KMS-11 (cell line): ENCODE measurements around the gene BTD.

Experiments used
- H2AFZ ChIP-seq: fragments of 200-600 bp; sonication (generic); 2 replicates; pipeline ENCODE4 v1.6.1; 2016; ENCODE audit warnings: antibody characterized with exemption, mixed run types, low read depth
- H3K27ac ChIP-seq: fragments of 200-600 bp; sonication (generic); 2 replicates; pipeline ENCODE4 v1.6.1; 2016; ENCODE audit warnings: mild to moderate bottlenecking, mixed run types
- H3K27me3 ChIP-seq: fragments of 200-600 bp; sonication (generic); 2 replicates; pipeline ENCODE4 v1.6.1; 2017; ENCODE audit warnings: mild to moderate bottlenecking, low read depth, mixed run types, moderate library complexity; ENCODE audit not compliant: insufficient read depth
- H3K36me3 ChIP-seq: fragments of 200-600 bp; sonication (generic); 2 replicates; pipeline ENCODE4 v1.6.1; 2017; ENCODE audit warnings: mild to moderate bottlenecking, mixed run types; ENCODE audit not compliant: insufficient read depth
- H3K4me1 ChIP-seq: fragments of 200-600 bp; sonication (generic); 2 replicates; pipeline ENCODE4 v1.6.1; 2016; ENCODE audit warnings: mild to moderate bottlenecking, low read depth, mixed run types; ENCODE audit not compliant: poor library complexity, severe bottlenecking
- H3K4me2 ChIP-seq: fragments of 200-600 bp; sonication (generic); 2 replicates; pipeline ENCODE4 v1.7.0; 2016; ENCODE audit warnings: mild to moderate bottlenecking, mixed run types
- H3K4me3 ChIP-seq: fragments of 200-600 bp; sonication (generic); IDR thresholded peaks from 2 replicates; pipeline ENCODE4 v1.6.1; 2017; ENCODE audit warnings: low read depth, low read length, mixed read lengths; ENCODE audit not compliant: insufficient read depth
- H3K79me2 ChIP-seq: fragments of 200-600 bp; sonication (generic); 2 replicates; pipeline ENCODE4 v1.6.1; 2016; ENCODE audit warnings: low read depth, mixed run types; ENCODE audit not compliant: insufficient read depth
- H3K9ac ChIP-seq: fragments of 200-600 bp; sonication (generic); 2 replicates; pipeline ENCODE4 v1.6.1; 2016; ENCODE audit warnings: mild to moderate bottlenecking, mixed run types
- H4K20me1 ChIP-seq: fragments of 200-600 bp; sonication (generic); 2 replicates; pipeline ENCODE4 v1.6.1; 2016; ENCODE audit warnings: mild to moderate bottlenecking, mixed run types; ENCODE audit not compliant: insufficient read depth
- CTCF ChIP-seq: fragments of 200-600 bp; sonication (generic); conservative IDR thresholded peaks from 2 replicates; pipeline ENCODE4 v1.6.1; 2017; ENCODE audit warnings: low read depth, mild to moderate bottlenecking, antibody characterized with exemption, low read length, moderate library complexity, mixed read lengths

The BTD gene

DNA sequence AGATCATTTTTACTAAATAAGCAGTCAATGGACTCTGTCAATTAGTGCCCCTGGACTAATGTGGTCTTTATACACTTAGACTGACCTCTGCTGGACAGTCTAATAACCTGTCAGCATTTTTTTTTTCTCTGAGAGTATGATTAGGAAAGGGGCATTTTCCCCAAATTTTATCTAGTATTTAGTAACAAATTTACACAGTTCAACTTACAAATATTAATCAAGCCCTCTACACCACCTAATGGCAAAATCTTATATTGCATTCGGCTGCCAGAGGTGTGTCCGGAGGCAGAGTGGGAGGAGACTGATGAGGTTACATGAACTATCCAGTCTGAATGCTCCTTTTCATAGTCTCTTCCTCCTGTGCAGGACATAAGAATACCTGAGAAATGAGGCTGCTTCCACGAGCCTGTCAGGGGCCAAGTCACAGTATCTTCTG lies 44.0 kb upstream of the BTD start:
- Histone ChIP-seq H3K4me3 (no peak overlapping the region), H2AFZ (no peak overlapping the region), H3K27ac (no peak overlapping the region), H3K27me3 (no peaks in the 10 kb centered on the region), H3K4me2 (no peak overlapping the region), H3K79me2 (no peaks in the 10 kb centered on the region), H3K4me1 (peaks cover 10% of the 10 kb centered on the region), H3K36me3 (no peaks in the 10 kb centered on the region), H4K20me1 (no peaks in the 10 kb centered on the region), H3K9ac (no peak overlapping the region)
- TF ChIP-seq CTCF = peak; percentile 61; the same call in 1 of the 2 replicates

GRCh38 chr3:15558581-15558980 lies 43.0 kb upstream of the BTD start:
- Histone ChIP-seq H3K27me3 (no peaks in the 10 kb centered on the region), H4K20me1 (no peaks in the 10 kb centered on the region), H3K4me3 (no peak overlapping the region), H3K36me3 (no peaks in the 10 kb centered on the region), H2AFZ (no peak overlapping the region), H3K4me2 (no peak overlapping the region), H3K27ac (no peak overlapping the region), H3K4me1 (peaks cover 10% of the 10 kb centered on the region), H3K79me2 (no peaks in the 10 kb centered on the region), H3K9ac (no peak overlapping the region)
- TF ChIP-seq CTCF = no peak

- Histone ChIP-seq H3K27me3 (no peaks in the 10 kb centered on the region), H3K4me2 (no peak overlapping the region), H3K79me2 (no peaks in the 10 kb centered on the region), H3K4me1 (peaks cover 3% of the 10 kb centered on the region), H3K27ac (no peak overlapping the region), H3K36me3 (no peaks in the 10 kb centered on the region), H3K9ac (no peak overlapping the region), H3K4me3 (no peak overlapping the region), H4K20me1 (no peaks in the 10 kb centered on the region), H2AFZ (no peak overlapping the region)
- TF ChIP-seq CTCF = no peak
Measured at GRCh38 chr3:15562560-15562959, 39.0 kb upstream of the BTD start.

- Histone ChIP-seq H3K36me3 (no peaks in the 10 kb centered on the region), H4K20me1 (no peaks in the 10 kb centered on the region), H3K4me1 (no peaks in the 10 kb centered on the region), H3K27ac (no peak overlapping the region), H3K4me3 (no peak overlapping the region), H2AFZ (no peak overlapping the region), H3K4me2 (no peak overlapping the region), H3K9ac (no peak overlapping the region), H3K27me3 (no peaks in the 10 kb centered on the region), H3K79me2 (no peaks in the 10 kb centered on the region)
- no peak for TF ChIP-seq CTCF
Measured at GRCh38 chr3:15563190-15563589, 38.4 kb upstream of the BTD start.
